Stimulated activated CD4-positive, alpha-beta T cell treated with anti-CD3 and anti-CD28 coated beads, Interleukin-15, amount 100 ng/mL, for 48 hours (primary cell): Measurements from ENCODE around the gene TNNC1.

Experiments used
- DNase-seq, 2 donors: peaks; one replicate each; pipeline ENCODE4 v3.0.0-alpha.2; 2020; ENCODE audit warnings: low read depth in 2 of 2

TNNC1 gene

GRCh38 chr3:52432225-52432624, 21.6 kb downstream of the TNNC1 start:
- no peak for DNase-seq

- DNase-seq, result no peak
Observed at GRCh38 chr3:52431459-52432223, 22.2 kb downstream of the TNNC1 start.

- DNase-seq, result no peak
Observed at GRCh38 chr3:52430416-52430810, 23.4 kb downstream of the TNNC1 start.

- no peak for DNase-seq
Observed at GRCh38 chr3:52429779-52430415, 23.9 kb downstream of the TNNC1 start.

GRCh38 chr3:52429031-52429430, 24.8 kb downstream of the TNNC1 start:
- DNase-seq, result no peak

GRCh38 chr3:52428151-52429005, 25.5 kb downstream of the TNNC1 start:
- DNase-seq, result no peak

GRCh38 chr3:52423173-52423572, 30.7 kb downstream of the TNNC1 start:
- no peak for DNase-seq

- DNase-seq, result no peak
Observed at GRCh38 chr3:52422669-52423068, 31.2 kb downstream of the TNNC1 start.

GRCh38 chr3:52420388-52420787, 33.5 kb downstream of the TNNC1 start:
- no peak for DNase-seq

GRCh38 chr3:52415800-52416199, 38.0 kb downstream of the TNNC1 start:
- DNase-seq, result no peak

GRCh38 chr3:52408466-52408865, 45.4 kb downstream of the TNNC1 start:
- no peak for DNase-seq

GRCh38 chr3:52407779-52408178, 46.1 kb downstream of the TNNC1 start:
- DNase-seq, result no peak

- no peak for DNase-seq
Observed at GRCh38 chr3:52406791-52407510, 46.9 kb downstream of the TNNC1 start.

GRCh38 chr3:52406231-52406661, 47.6 kb downstream of the TNNC1 start:
- no peak for DNase-seq

GRCh38 chr3:52405601-52406110, 48.2 kb downstream of the TNNC1 start:
- no peak for DNase-seq

GRCh38 chr3:52405066-52405465, 48.8 kb downstream of the TNNC1 start:
- no peak for DNase-seq

GRCh38 chr3:52404391-52404790, 49.5 kb downstream of the TNNC1 start:
- no peak for DNase-seq

- DNase-seq, result no peak
Observed at GRCh38 chr3:52403955-52404354, 49.9 kb downstream of the TNNC1 start.

- no peak for DNase-seq
Observed at GRCh38 chr3:52403271-52403841, 50.5 kb downstream of the TNNC1 start.

- no peak for DNase-seq
Observed at GRCh38 chr3:52402706-52403270, 51.1 kb downstream of the TNNC1 start.

GRCh38 chr3:52402101-52402521, 51.7 kb downstream of the TNNC1 start:
- no peak for DNase-seq
